T-cell (primary cell): ENCODE measurements around the gene BCORL1. TPM values are rescaled to one million over a fixed set of nuclear protein-coding genes. Genes with fewer than 3 reads are reported as not detected.

Source experiments
- ATAC-seq, 4 experiments: fragments of 200-7000 bp in 3 of 4; fragments of 150-1000 bp in 1 of 4; cut with Tn5 transposase; replicated peaks in 1 of 4; 1 replicate in 3 of 4; 2 replicates in 1 of 4; pipeline ENCODE4 v1.10.0; 2021; ENCODE audit warnings: moderate library complexity in 3 of 4, mild to moderate bottlenecking in 2 of 4, moderate number of reproducible peaks in 1 of 4
- CTCF ChIA-PET, 2 donors: fragments of 300-600 bp; sonication (Branson Sonifier 250); formaldehyde crosslinking; loops; one replicate each; lab custom pipeline; 2022; ENCODE audit warnings: antibody characterized with exemption in 2 of 2; lab: Charles Lee
- POLR2A ChIA-PET, 2 donors: fragments of 300-600 bp; sonication (Branson Sonifier 250); formaldehyde crosslinking; loops; one replicate each; lab custom pipeline; 2022; ENCODE audit warnings: antibody characterized with exemption in 2 of 2; lab: Charles Lee
- DNase-seq, 35 experiments: peaks; one replicate each; pipeline versions ENCODE4 v3.0.0 to v3.0.0-alpha.2; 2013 to 2023
- H3K27ac ChIP-seq: one replicate; pipeline ENCODE4 v1.5.1; 2013; ENCODE audit warnings: low read length
- H3K27me3 ChIP-seq, 2 experiments: replicated peaks in 1 of 2; 1 replicate in 1 of 2; 2 replicates in 1 of 2; pipeline versions ENCODE4 v1.6.1 to v1.7.0; 2013; ENCODE audit warnings: low read length in 1 of 2, mixed read lengths in 1 of 2; ENCODE audit not compliant: control insufficient read depth in 2 of 2, insufficient read depth in 2 of 2; ENCODE audit errors: extremely low read depth in 1 of 2
- H3K36me3 ChIP-seq, 2 donors: 1 replicate in 1 of 2; 2 replicates in 1 of 2; pipeline versions ENCODE4 v1.6.1 to v1.7.0; 2013; ENCODE audit warnings: low read length in 1 of 2; ENCODE audit not compliant: control insufficient read depth in 2 of 2, insufficient read depth in 1 of 2; ENCODE audit errors: extremely low read depth in 1 of 2
- H3K4me1 ChIP-seq, 2 experiments: 1 replicate in 1 of 2; 2 replicates in 1 of 2; pipeline versions ENCODE4 v1.6.1 to v1.7.0; 2013; ENCODE audit warnings: low read length in 2 of 2, mixed read lengths in 1 of 2; ENCODE audit not compliant: insufficient read depth in 2 of 2, control insufficient read depth in 1 of 2; ENCODE audit errors: extremely low read depth in 1 of 2
- H3K4me3 ChIP-seq, 2 donors: 1 replicate in 1 of 2; 2 replicates in 1 of 2; pipeline versions ENCODE4 v1.5.1 to v1.7.0; 2013; ENCODE audit warnings: mild to moderate bottlenecking in 2 of 2, low read length in 1 of 2, moderate library complexity in 1 of 2; ENCODE audit not compliant: control insufficient read depth in 1 of 2; ENCODE audit errors: extremely low read depth in 1 of 2
- H3K9me3 ChIP-seq: 2 replicates; pipeline ENCODE4 v1.7.0; 2013
- H3K27ac Mint-ChIP-seq, 2 donors: one replicate each; pipeline ENCODE4 v1.8.0; 2020 to 2021; ENCODE audit warnings: mild to moderate bottlenecking in 2 of 2, mixed read lengths in 2 of 2
- H3K27me3 Mint-ChIP-seq, 2 donors: one replicate each; pipeline ENCODE4 v1.8.0; 2021 to 2022; ENCODE audit warnings: mixed read lengths in 2 of 2
- H3K36me3 Mint-ChIP-seq: one replicate; pipeline ENCODE4 v1.8.0; 2021; ENCODE audit warnings: mixed read lengths
- H3K4me1 Mint-ChIP-seq, 3 donors: one replicate each; pipeline ENCODE4 v1.8.0; 2020 to 2022; ENCODE audit warnings: mixed read lengths in 3 of 3, mild to moderate bottlenecking in 1 of 3
- H3K4me3 Mint-ChIP-seq, 3 donors: one replicate each; pipeline ENCODE4 v1.8.0; 2020 to 2022; ENCODE audit warnings: mild to moderate bottlenecking in 3 of 3, mixed read lengths in 3 of 3, moderate library complexity in 3 of 3
- H3K9me3 Mint-ChIP-seq, 3 donors: one replicate each; pipeline ENCODE4 v1.8.0; 2020 to 2022; ENCODE audit warnings: mixed read lengths in 3 of 3
- WGBS: methylation state at CpG from one replicate; pipeline ENCODE4 v1.1.5; 2013; ENCODE audit warnings: missing lambda C conversion rate; ENCODE audit not compliant: insufficient coverage; 5-methylcytosine and 5-hydroxymethylcytosine counted together
- total RNA-seq, 35 experiments: library from RNA in 6 of 35; stranded (reverse) in 6 of 35; fragments of 120-200 nt in 1 of 35; gene quantifications; one replicate each; pipeline versions ENCODE4 v1.2.1 to v1.2.4 and lab custom pipeline; 2013 to 2026

Gene BCORL1
- total RNA-seq, 5 donors from 2014 or later (not counting 1 experiment from before 2014, with no cell fraction given): 8.7 to 13.5 (median 12.3) TPM

DNA sequence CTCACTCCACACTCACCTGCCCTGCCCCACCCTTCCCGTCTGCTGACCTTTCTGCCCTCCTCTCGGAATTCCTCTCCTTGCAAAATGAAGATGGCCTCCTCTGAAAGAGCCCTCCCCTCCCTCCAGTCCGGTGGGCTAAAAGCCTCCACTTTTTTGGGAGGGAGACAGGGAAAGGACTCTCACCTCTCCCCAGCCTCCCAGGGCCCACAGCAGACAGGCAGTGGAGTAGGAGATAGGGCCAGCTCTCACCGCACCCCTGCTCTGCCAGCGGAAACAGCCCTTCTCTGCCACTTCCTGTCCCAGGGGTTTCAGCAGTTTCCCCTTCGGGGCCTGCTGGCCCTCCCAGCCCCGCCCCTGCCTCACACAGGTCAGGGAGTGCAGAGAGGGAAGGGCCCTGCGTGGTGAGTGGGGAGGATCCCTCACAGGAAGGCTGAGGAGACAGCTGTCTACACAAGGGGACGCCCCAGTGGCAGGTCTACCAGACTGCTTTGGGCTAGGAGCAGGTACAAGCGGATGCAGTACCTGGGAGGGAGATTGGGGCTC lies 109.6 kb downstream of the BCORL1 start:
- Histone ChIP-seq H3K36me3 (no peaks in the 10 kb centered on the region), H3K4me3 (peak overlapping the region; percentile 33 to 49), H3K27me3 (no peaks in the 10 kb centered on the region), H3K4me1 (peaks cover 11 to 91% of the 10 kb centered on the region in 2 experiments), H3K27ac (peak overlapping the region; percentile 78), H3K9me3 (no peaks in the 10 kb centered on the region)
- ChIA-PET CTCF (interaction anchor here in 1 of 2 donors (0.6 to 1.4 kb wide), 3 partner anchors 10 to 87 kb away, joined by 3 to 6 read pairs (median 4); no protein-coding TSS in a partner anchor), POLR2A (interaction anchor here in 1 of 2 donors (0.6 kb wide), 1 partner anchor 10 kb away, joined by 3 read pairs; no protein-coding TSS in a partner anchor)
- Mint-ChIP-seq H3K4me3 (peak overlapping the region; percentile 78 to 82 (median 81)), H3K36me3 (no peaks in the 10 kb centered on the region), H3K4me1 (peaks cover 68 to 77% (median 76%) of the 10 kb centered on the region in 3 donors), H3K27me3 (no peaks in the 10 kb centered on the region), H3K9me3 (no peaks in the 10 kb centered on the region), H3K27ac (peak overlapping the region; percentile 96 to 99)
- no CpG with 5 or more reads among the region's 10 CpGs for WGBS
- DNase-seq (peak; percentile 74 to 96 (median 89)), ATAC-seq (peak; percentile 95 to 97 (median 96))

GRCh38 chrX:130093271-130093670 lies 110.8 kb downstream of the BCORL1 start:
- H3K27me3 ChIP-seq: no peaks in the 10 kb centered on the region
- Mint-ChIP-seq H3K4me3 (peak overlapping the region in 1 of 3 donors; percentile 82), H3K4me1 (peaks cover 69 to 79% (median 76%) of the 10 kb centered on the region in 3 donors), H3K27ac (peak overlapping the region; percentile 84 to 96), H3K36me3 (no peaks in the 10 kb centered on the region), H3K9me3 (no peaks in the 10 kb centered on the region), H3K27me3 (no peaks in the 10 kb centered on the region)
- CTCF ChIA-PET: no interaction called here
- H3K4me3 ChIP-seq: no peak overlapping the region
- ATAC-seq: no peak
- peaks cover 10 to 91% of the 10 kb centered on the region in 2 experiments for H3K4me1 ChIP-seq
- POLR2A ChIA-PET: no interaction called here
- no peaks in the 10 kb centered on the region for H3K36me3 ChIP-seq
- WGBS: no CpG with 5 or more reads among the region's 2 CpGs
- peak overlapping the region; percentile 28 for H3K27ac ChIP-seq
- no peaks in the 10 kb centered on the region for H3K9me3 ChIP-seq
- no peak for DNase-seq

DNA sequence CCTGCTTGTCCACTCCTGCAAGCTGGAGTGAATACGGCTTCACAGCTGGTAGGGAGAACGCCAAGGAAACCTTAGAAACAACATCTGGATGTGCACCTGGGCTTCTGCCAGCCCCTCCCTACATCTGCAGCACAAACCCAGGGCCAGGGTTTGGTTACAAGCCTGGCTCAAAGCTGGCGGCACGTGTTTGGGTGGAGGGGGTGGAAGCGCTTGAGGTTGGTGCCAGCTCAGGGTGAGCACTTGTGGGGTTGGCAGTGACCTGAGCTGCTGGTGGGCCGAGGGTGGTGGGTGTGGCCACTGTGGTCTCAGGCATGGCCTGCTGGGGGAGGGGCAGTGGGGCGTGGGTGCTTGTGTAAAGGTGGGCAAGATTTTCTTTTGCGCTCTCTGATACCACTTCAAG lies 112.3 kb downstream of the BCORL1 start:
- H3K9me3 Mint-ChIP-seq: no peaks in the 10 kb centered on the region
- Histone ChIP-seq H3K27ac (no peak overlapping the region), H3K36me3 (no peaks in the 10 kb centered on the region), H3K4me1 (peaks cover 10 to 91% of the 10 kb centered on the region in 2 experiments), H3K9me3 (no peaks in the 10 kb centered on the region), H3K4me3 (no peak overlapping the region), H3K27me3 (no peaks in the 10 kb centered on the region)
- H3K27me3 Mint-ChIP-seq: no peaks in the 10 kb centered on the region
- no peak for ATAC-seq
- CTCF ChIA-PET: interaction anchor here (1.1 to 1.2 kb wide), 2 partner anchors 15 to 17 kb away, joined by 3 to 5 read pairs; no protein-coding TSS in a partner anchor
- 0% methylated on average over 1 of the region's 8 CpGs for WGBS
- H3K36me3 Mint-ChIP-seq: no peaks in the 10 kb centered on the region
- peaks cover 69 to 83% (median 75%) of the 10 kb centered on the region in 3 donors for H3K4me1 Mint-ChIP-seq
- no peak for DNase-seq
- H3K4me3 Mint-ChIP-seq: peak overlapping the region in 1 of 3 donors; percentile 27
- H3K27ac Mint-ChIP-seq: peak overlapping the region; percentile 77 to 83
- POLR2A ChIA-PET: no interaction called here

- POLR2A ChIA-PET: no interaction called here
- Histone ChIP-seq H3K27me3 (no peaks in the 10 kb centered on the region), H3K4me3 (no peak overlapping the region), H3K27ac (peak overlapping the region; percentile 29), H3K36me3 (no peaks in the 10 kb centered on the region), H3K4me1 (peaks cover 10 to 92% of the 10 kb centered on the region in 2 experiments), H3K9me3 (no peaks in the 10 kb centered on the region)
- CTCF ChIA-PET: interaction anchor here (0.5 to 1.2 kb wide), 3 partner anchors 15 to 1940 kb away, joined by 3 to 5 read pairs (median 3); no protein-coding TSS in a partner anchor
- ATAC-seq: no peak
- Mint-ChIP-seq H3K9me3 (no peaks in the 10 kb centered on the region), H3K27me3 (no peaks in the 10 kb centered on the region), H3K27ac (peak overlapping the region; percentile 77 to 83), H3K4me3 (peak overlapping the region in 1 of 3 donors; percentile 27), H3K36me3 (no peaks in the 10 kb centered on the region), H3K4me1 (peaks cover 71 to 86% (median 76%) of the 10 kb centered on the region in 3 donors)
- no CpG with 5 or more reads among the region's 6 CpGs for WGBS
- no peak for DNase-seq
Measured at GRCh38 chrX:130095249-130096030, 113.0 kb downstream of the BCORL1 start.

GRCh38 chrX:130097507-130098209 lies 115.2 kb downstream of the BCORL1 start:
- H3K4me3 Mint-ChIP-seq: peak overlapping the region; percentile 19 to 67 (median 47)
- DNase-seq: peak in 19 of 35 experiments; percentile 20 to 54 (median 38)
- 27% methylated on average over 7 of the region's 14 CpGs for WGBS
- no peaks in the 10 kb centered on the region for H3K9me3 Mint-ChIP-seq
- no peaks in the 10 kb centered on the region for H3K36me3 ChIP-seq
- H3K36me3 Mint-ChIP-seq: peaks cover 5% of the 10 kb centered on the region
- ATAC-seq: peak; percentile 82 to 87 (median 86)
- peak overlapping the region; percentile 90 to 96 for H3K27ac Mint-ChIP-seq
- H3K27me3 ChIP-seq: no peaks in the 10 kb centered on the region
- ChIA-PET POLR2A (no interaction called here), CTCF (interaction anchor here in 1 of 2 donors (1.1 to 1.4 kb wide), 2 partner anchors 10 to 15 kb away, joined by 3 to 6 read pairs; no protein-coding TSS in a partner anchor)
- H3K4me3 ChIP-seq: no peak overlapping the region
- no peaks in the 10 kb centered on the region for H3K9me3 ChIP-seq
- H3K27ac ChIP-seq: peak overlapping the region; percentile 74
- peaks cover 0 to 3% of the 10 kb centered on the region in 2 donors for H3K27me3 Mint-ChIP-seq
- H3K4me1 ChIP-seq: peaks cover 8 to 73% of the 10 kb centered on the region in 2 experiments
- H3K4me1 Mint-ChIP-seq: peaks cover 69 to 88% (median 74%) of the 10 kb centered on the region in 3 donors
